ENCODE data around the gene PHKB. TPM values are rescaled to one million over a fixed set of nuclear protein-coding genes. Genes with fewer than 3 reads are reported as not detected.
A peak's percentile ranks its signal among the peaks of the same experiment; 100 is the strongest.
"Not testable (repeated sequence)": the region's sequence is repeated elsewhere in the genome, so short reads cannot be mapped to it uniquely, and the experiment has no call there.

PHKB gene
- total RNA-seq, 1 donor from 2014 or later = 110 TPM

GRCh38 chr16:47470211-47470610 is 9.1 kb downstream of the PHKB start:
- no peak overlapping the region for H3K27ac Mint-ChIP-seq
- H3K4me3 Mint-ChIP-seq = no peak overlapping the region
- CTCF ChIA-PET = no interaction called here
- DNase-seq = no peak
- H3K9me3 Mint-ChIP-seq = no peaks in the 10 kb centered on the region
- peaks cover 40% of the 10 kb centered on the region for H3K4me1 Mint-ChIP-seq
- intact Hi-C loops (cut with micrococcal nuclease) = no loop called here
- no peak for ATAC-seq (ENCODE audit: low read depth)
- H3K36me3 Mint-ChIP-seq (ENCODE audit: low read depth) = peaks cover 37% of the 10 kb centered on the region
- POLR2A ChIA-PET = no interaction called here
- TF ChIP-seq, protein P1, sequence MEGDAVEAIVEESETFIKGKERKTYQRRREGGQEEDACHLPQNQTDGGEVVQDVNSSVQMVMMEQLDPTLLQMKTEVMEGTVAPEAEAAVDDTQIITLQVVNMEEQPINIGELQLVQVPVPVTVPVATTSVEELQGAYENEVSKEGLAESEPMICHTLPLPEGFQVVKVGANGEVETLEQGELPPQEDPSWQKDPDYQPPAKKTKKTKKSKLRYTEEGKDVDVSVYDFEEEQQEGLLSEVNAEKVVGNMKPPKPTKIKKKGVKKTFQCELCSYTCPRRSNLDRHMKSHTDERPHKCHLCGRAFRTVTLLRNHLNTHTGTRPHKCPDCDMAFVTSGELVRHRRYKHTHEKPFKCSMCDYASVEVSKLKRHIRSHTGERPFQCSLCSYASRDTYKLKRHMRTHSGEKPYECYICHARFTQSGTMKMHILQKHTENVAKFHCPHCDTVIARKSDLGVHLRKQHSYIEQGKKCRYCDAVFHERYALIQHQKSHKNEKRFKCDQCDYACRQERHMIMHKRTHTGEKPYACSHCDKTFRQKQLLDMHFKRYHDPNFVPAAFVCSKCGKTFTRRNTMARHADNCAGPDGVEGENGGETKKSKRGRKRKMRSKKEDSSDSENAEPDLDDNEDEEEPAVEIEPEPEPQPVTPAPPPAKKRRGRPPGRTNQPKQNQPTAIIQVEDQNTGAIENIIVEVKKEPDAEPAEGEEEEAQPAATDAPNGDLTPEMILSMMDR (IDR thresholded peaks at IDR 0.05) = no peak
- no peaks in the 10 kb centered on the region for H3K27me3 Mint-ChIP-seq

DNA sequence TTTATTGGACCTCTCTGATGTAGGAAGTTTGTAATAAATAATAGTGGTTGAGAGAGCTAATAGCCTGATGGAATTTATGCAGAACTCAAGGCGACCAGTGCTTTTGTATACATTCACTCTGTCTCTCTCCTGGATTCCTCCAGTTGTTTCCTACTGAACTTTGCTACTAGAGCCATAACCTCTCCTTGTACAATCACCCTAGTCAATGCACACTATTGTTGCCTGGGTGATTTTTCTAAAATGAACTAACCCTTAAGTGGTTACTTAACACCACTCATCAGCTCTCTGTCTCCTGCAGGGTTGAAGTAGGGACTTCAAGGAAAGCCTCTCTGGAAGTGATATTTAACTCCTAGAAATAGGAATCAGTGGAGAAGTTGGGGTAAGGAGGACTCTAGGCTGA is 9.7 kb downstream of the PHKB start:
- TF ChIP-seq, protein P1 (IDR thresholded peaks at IDR 0.05) = no peak
- ChIA-PET CTCF (no interaction called here), POLR2A (no interaction called here)
- H3K36me3 Mint-ChIP-seq (ENCODE audit: low read depth) = peaks cover 35% of the 10 kb centered on the region
- no peak for ATAC-seq (ENCODE audit: low read depth)
- DNase-seq = no peak
- no peak overlapping the region for H3K4me3 Mint-ChIP-seq
- no peaks in the 10 kb centered on the region for H3K9me3 Mint-ChIP-seq
- no peaks in the 10 kb centered on the region for H3K27me3 Mint-ChIP-seq
- peaks cover 34% of the 10 kb centered on the region for H3K4me1 Mint-ChIP-seq
- H3K27ac Mint-ChIP-seq = no peak overlapping the region
- intact Hi-C loops (cut with micrococcal nuclease) = no loop called here

- intact Hi-C loops (cut with micrococcal nuclease); DNase-seq: not testable (repeated sequence)
Observed at GRCh38 chr16:47473004-47473403, 11.9 kb downstream of the PHKB start.

DNA sequence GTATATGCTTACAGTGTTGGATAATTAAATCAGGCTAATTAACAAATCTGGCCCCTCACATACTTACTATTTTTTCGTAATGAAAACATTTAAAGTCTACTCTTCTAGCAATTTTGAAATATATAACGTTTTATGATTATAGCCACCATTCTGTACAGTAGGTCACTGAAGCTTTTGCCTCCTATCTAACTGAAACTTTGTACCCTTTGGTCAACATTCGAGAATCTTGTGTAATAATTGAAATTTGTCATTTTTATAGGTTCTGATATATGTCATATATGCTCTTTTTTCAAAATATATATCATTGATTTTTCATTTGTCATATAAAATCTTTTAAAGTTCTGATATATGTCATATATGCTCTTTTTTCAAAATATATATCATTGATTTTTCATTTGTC is 12.7 kb downstream of the PHKB start:
- H3K4me1 Mint-ChIP-seq = peaks cover 31% of the 10 kb centered on the region
- DNase-seq = no peak
- no peaks in the 10 kb centered on the region for H3K9me3 Mint-ChIP-seq
- POLR2A ChIA-PET = no interaction called here
- intact Hi-C loops (cut with micrococcal nuclease) = no loop called here
- CTCF ChIA-PET = no interaction called here
- H3K27me3 Mint-ChIP-seq = no peaks in the 10 kb centered on the region
- no peak for ATAC-seq (ENCODE audit: low read depth)
- TF ChIP-seq, protein P1 (IDR thresholded peaks at IDR 0.05) = no peak
- peaks cover 25% of the 10 kb centered on the region for H3K36me3 Mint-ChIP-seq (ENCODE audit: low read depth)
- H3K4me3 Mint-ChIP-seq = no peak overlapping the region
- H3K27ac Mint-ChIP-seq = no peak overlapping the region

More at GRCh38 chr16:47473004-47473403, 11.9 kb downstream of the PHKB start:
- ATAC-seq (ENCODE audit: low read depth); H3K4me3 Mint-ChIP-seq; POLR2A ChIA-PET; H3K27ac Mint-ChIP-seq; H3K9me3 Mint-ChIP-seq; H3K27me3 Mint-ChIP-seq: not testable (repeated sequence)
- Mint-ChIP-seq H3K36me3 (ENCODE audit: low read depth) (peaks cover 29% of the 10 kb centered on the region), H3K4me1 (peaks cover 31% of the 10 kb centered on the region)
- CTCF ChIA-PET = interaction anchor here (0.6 kb wide), 1 partner anchor 1150 kb away, joined by 4 read pairs; no protein-coding TSS in a partner anchor

DNA sequence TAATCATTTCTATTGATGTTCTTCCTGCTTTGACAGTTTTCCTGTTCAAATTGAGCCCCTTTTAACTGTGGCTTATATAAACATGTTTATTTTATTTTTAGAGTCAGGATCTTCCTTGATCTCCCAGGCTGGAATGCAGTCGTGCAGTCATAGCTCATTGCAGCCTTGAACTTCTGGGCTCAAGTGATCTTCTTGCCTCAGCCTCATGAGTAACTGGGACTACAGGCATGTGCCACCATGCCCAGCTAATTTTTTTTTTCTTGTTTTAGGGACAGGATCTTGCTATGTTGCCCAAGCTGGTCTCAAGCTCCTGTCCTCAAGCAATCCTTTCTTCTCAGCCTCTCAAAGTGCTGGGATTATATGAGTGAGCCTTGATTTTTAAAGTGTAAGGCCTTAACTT is 14.7 kb downstream of the PHKB start:
- ATAC-seq (ENCODE audit: low read depth) = no peak
- POLR2A ChIA-PET = interaction anchor here (0.7 to 0.9 kb wide), 2 partner anchors 16 to 453 kb away, joined by 3 read pairs; no protein-coding TSS in a partner anchor
- intact Hi-C loops (cut with micrococcal nuclease) = loop anchor here (2.0 kb wide), 1 partner anchor 17 kb away; no protein-coding TSS in a partner anchor
- Mint-ChIP-seq H3K27me3 (no peaks in the 10 kb centered on the region), H3K4me1 (peaks cover 43% of the 10 kb centered on the region), H3K4me3 (no peak overlapping the region), H3K36me3 (ENCODE audit: low read depth) (peaks cover 20% of the 10 kb centered on the region), H3K27ac (peak overlapping the region; percentile 24), H3K9me3 (no peaks in the 10 kb centered on the region)
- TF ChIP-seq, protein P1 (IDR thresholded peaks at IDR 0.05) = no peak
- CTCF ChIA-PET = no interaction called here
- no peak for DNase-seq
